GM19372 (cell line): ENCODE data around the gene MYPN.

Experiments used
- ATAC-seq: cut with Tn5 transposase; IDR thresholded peaks from one replicate; pipeline ENCODE4 v1.9.1; 2021; ENCODE audit warnings: mild to moderate bottlenecking, low read depth, moderate library complexity; ENCODE audit not compliant: unreplicated experiment

The MYPN gene

GRCh38 chr10:68092512-68092911 is 16.8 kb upstream of the MYPN start:
- no peak for ATAC-seq

GRCh38 chr10:68095153-68095552 is 14.1 kb upstream of the MYPN start:
- no peak for ATAC-seq

- no peak for ATAC-seq
Measured at GRCh38 chr10:68096913-68097516, 12.3 kb upstream of the MYPN start.

GRCh38 chr10:68099736-68100135 is 9.6 kb upstream of the MYPN start:
- no peak for ATAC-seq

- no peak for ATAC-seq
Measured at GRCh38 chr10:68101066-68101465, 8.2 kb upstream of the MYPN start.

- ATAC-seq: no peak
Measured at GRCh38 chr10:68103261-68103878, 5.9 kb upstream of the MYPN start.

GRCh38 chr10:68103901-68104300 is 5.4 kb upstream of the MYPN start:
- ATAC-seq: no peak

GRCh38 chr10:68105820-68106219 is 3.5 kb upstream of the MYPN start:
- no peak for ATAC-seq

GRCh38 chr10:68106656-68107055 is 2.6 kb upstream of the MYPN start:
- no peak for ATAC-seq

GRCh38 chr10:68107651-68108050 is 1.6 kb upstream of the MYPN start:
- ATAC-seq: no peak

- ATAC-seq: no peak
Measured at GRCh38 chr10:68108051-68108450, 1.2 kb upstream of the MYPN start.

GRCh38 chr10:68108653-68109052 is 635 bp upstream of the MYPN start:
- no peak for ATAC-seq

GRCh38 chr10:68110027-68110426 is 739 bp downstream of the MYPN start:
- no peak for ATAC-seq

- no peak for ATAC-seq
Measured at GRCh38 chr10:68111584-68111983, 2.3 kb downstream of the MYPN start.

GRCh38 chr10:68112837-68113236 is 3.5 kb downstream of the MYPN start:
- ATAC-seq: no peak

GRCh38 chr10:68118657-68119056 is 9.4 kb downstream of the MYPN start:
- ATAC-seq: no peak

- no peak for ATAC-seq
Measured at GRCh38 chr10:68121020-68121743, 11.9 kb downstream of the MYPN start.

- no peak for ATAC-seq
Measured at GRCh38 chr10:68121852-68122251, 12.6 kb downstream of the MYPN start.

- ATAC-seq: no peak
Measured at GRCh38 chr10:68124718-68125117, 15.4 kb downstream of the MYPN start.

- ATAC-seq: no peak
Measured at GRCh38 chr10:68125772-68126171, 16.5 kb downstream of the MYPN start.

GRCh38 chr10:68128015-68128414 is 18.7 kb downstream of the MYPN start:
- no peak for ATAC-seq

- no peak for ATAC-seq
Measured at GRCh38 chr10:68132391-68132790, 23.1 kb downstream of the MYPN start.
